Vagina (tissue), 2 donors: ENCODE results near the gene RNF8. TPM values are rescaled to one million over a fixed set of nuclear protein-coding genes. Genes with fewer than 3 reads are reported as not detected.
A peak's percentile ranks its signal among the peaks of the same experiment; 100 is the strongest.

Experiments
- DNase-seq, 2 donors: peaks; one replicate each; pipeline ENCODE4 v3.0.0-alpha.2; 2017; ENCODE audit errors: extremely low spot score in 2 of 2
- H3K27ac ChIP-seq: fragments of 200-600 bp; sonication (generic); one replicate; pipeline ENCODE4 v1.5.1; 2019
- H3K27me3 ChIP-seq: fragments of 200-600 bp; sonication (generic); one replicate; pipeline ENCODE4 v1.5.1; 2019
- H3K36me3 ChIP-seq, 2 donors: fragments of 200-600 bp; sonication (generic); one replicate each; pipeline ENCODE4 v1.5.1; 2017 to 2019
- H3K4me1 ChIP-seq: fragments of 200-600 bp; sonication (generic); one replicate; pipeline ENCODE4 v1.5.1; 2019
- H3K4me3 ChIP-seq, 2 donors: fragments of 200-600 bp; sonication (generic); 1 replicate in 1 of 2; 2 replicates in 1 of 2; pipeline ENCODE4 v1.5.1; 2016 to 2019
- H3K9me3 ChIP-seq: fragments of 200-600 bp; sonication (generic); one replicate; pipeline ENCODE4 v1.5.1; 2019
- POLR2A ChIP-seq, 2 donors: fragments of 450-650 bp; IDR thresholded peaks; one replicate each; pipeline ENCODE4 v1.6.1; 2017; ENCODE audit warnings: antibody characterized with exemption in 2 of 2, mild to moderate bottlenecking in 2 of 2, moderate library complexity in 2 of 2
- POLR2AphosphoS5 ChIP-seq, 2 donors: sonication (generic); formaldehyde crosslinking; IDR thresholded peaks; one replicate each; pipeline ENCODE4 v1.9.0; 2017; ENCODE audit warnings: antibody characterized with exemption in 2 of 2, mild to moderate bottlenecking in 2 of 2, low read depth in 1 of 2; ENCODE audit not compliant: insufficient read depth in 1 of 2
- intact Hi-C: fragments of 100-400 bp; cut with DNase I; formaldehyde crosslinking; loops from one replicate; pipeline ENCODE4 v1.15.1; 2023
- total RNA-seq: library from RNA; depleted of rRNA; stranded (reverse); fragments of >200 nt; gene quantifications from one replicate; pipeline ENCODE4 v1.2.3, GENCODE V29; 2016
- TF ChIP-seq, protein P1 (sequence below), 3 experiments: fragments of 450-650 bp in 2 of 3; fragments of 200-600 bp in 1 of 3; sonication (generic) in 1 of 3; IDR thresholded peaks; one replicate each; pipeline ENCODE4 v1.5.1; 2017 to 2019; ENCODE audit warnings: antibody characterized with exemption in 3 of 3, mild to moderate bottlenecking in 2 of 3, moderate library complexity in 2 of 3

The RNF8 gene
- total RNA-seq, 1 donor from 2014 or later = 15.0 TPM

DNA sequence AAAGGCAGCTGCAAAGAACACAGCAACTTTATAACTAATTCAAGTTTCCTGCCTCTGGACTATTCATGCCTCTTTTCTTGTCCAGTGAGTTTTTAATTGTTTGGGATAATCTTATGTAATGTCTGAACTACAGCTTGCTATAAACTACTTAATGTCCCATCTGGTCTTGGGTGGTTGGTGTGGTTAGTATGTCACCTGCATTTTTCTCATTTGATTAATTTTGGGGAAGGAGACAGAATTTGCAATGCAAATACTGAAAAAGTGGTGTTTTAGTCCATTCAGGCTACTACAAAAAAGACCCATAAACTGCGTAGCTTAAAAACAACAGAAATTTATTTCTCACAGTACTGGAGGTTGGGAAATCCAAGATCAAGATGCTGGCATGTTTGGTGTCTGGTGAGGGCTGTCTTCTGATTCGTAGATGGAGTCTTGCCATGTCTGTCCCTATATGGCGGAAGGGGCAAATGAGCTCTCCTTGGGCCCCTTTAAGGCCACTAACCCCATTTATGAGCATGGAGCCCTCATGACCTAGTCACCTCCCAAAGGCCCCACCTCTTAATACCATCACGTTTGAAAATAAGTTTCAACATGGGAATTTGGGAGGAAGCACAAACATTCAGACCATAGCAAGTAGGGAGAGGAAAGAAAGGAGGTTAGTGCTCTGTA is 22.4 kb downstream of the RNF8 start:
- Histone ChIP-seq H3K27ac (no peak overlapping the region), H3K4me3 (no peak overlapping the region), H3K36me3 (peaks cover 0 to 20% of the 10 kb centered on the region in 2 donors), H3K4me1 (peaks cover 19% of the 10 kb centered on the region), H3K9me3 (no peaks in the 10 kb centered on the region), H3K27me3 (no peaks in the 10 kb centered on the region)
- DNase-seq = no peak
- TF ChIP-seq, protein P1, sequence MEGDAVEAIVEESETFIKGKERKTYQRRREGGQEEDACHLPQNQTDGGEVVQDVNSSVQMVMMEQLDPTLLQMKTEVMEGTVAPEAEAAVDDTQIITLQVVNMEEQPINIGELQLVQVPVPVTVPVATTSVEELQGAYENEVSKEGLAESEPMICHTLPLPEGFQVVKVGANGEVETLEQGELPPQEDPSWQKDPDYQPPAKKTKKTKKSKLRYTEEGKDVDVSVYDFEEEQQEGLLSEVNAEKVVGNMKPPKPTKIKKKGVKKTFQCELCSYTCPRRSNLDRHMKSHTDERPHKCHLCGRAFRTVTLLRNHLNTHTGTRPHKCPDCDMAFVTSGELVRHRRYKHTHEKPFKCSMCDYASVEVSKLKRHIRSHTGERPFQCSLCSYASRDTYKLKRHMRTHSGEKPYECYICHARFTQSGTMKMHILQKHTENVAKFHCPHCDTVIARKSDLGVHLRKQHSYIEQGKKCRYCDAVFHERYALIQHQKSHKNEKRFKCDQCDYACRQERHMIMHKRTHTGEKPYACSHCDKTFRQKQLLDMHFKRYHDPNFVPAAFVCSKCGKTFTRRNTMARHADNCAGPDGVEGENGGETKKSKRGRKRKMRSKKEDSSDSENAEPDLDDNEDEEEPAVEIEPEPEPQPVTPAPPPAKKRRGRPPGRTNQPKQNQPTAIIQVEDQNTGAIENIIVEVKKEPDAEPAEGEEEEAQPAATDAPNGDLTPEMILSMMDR (IDR thresholded peaks at IDR 0.05) = no peak
- TF ChIP-seq POLR2A (IDR thresholded peaks at IDR 0.05) (no peak), POLR2AphosphoS5 (IDR thresholded peaks at IDR 0.05; ENCODE audit: insufficient read depth in 1 of 2, low read depth in 1 of 2) (no peak)
- intact Hi-C loops = no loop called here

DNA sequence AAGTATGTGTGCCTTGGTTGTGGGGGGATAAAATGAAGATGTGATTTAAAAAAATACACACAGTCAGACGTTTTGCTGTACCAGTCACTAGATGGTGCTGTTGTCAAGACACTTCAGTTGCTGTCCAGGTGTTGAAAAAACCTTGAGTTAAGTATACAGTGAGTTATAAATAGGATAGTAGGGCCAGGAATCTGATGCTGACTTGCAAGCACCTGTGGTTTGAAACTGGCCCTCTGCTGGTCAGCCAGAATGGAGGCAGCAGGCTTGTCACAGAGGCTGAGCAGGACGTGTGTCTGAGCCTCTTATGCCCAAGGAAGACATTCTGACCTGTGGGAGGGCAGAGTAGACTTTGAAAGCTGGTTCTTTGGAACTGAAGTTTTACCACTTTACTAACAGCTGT is 27.8 kb downstream of the RNF8 start:
- intact Hi-C loops = no loop called here
- Histone ChIP-seq H3K4me1 (no peaks in the 10 kb centered on the region), H3K27ac (no peak overlapping the region), H3K4me3 (no peak overlapping the region), H3K27me3 (no peaks in the 10 kb centered on the region), H3K36me3 (peaks cover 0 to 38% of the 10 kb centered on the region in 2 donors), H3K9me3 (no peaks in the 10 kb centered on the region)
- DNase-seq = no peak
- TF ChIP-seq, protein P1 (IDR thresholded peaks at IDR 0.05) = peak in 2 of 3 experiments; percentile 22 to 31
- no peak for TF ChIP-seq POLR2AphosphoS5 (IDR thresholded peaks at IDR 0.05; ENCODE audit: insufficient read depth in 1 of 2, low read depth in 1 of 2)

DNA sequence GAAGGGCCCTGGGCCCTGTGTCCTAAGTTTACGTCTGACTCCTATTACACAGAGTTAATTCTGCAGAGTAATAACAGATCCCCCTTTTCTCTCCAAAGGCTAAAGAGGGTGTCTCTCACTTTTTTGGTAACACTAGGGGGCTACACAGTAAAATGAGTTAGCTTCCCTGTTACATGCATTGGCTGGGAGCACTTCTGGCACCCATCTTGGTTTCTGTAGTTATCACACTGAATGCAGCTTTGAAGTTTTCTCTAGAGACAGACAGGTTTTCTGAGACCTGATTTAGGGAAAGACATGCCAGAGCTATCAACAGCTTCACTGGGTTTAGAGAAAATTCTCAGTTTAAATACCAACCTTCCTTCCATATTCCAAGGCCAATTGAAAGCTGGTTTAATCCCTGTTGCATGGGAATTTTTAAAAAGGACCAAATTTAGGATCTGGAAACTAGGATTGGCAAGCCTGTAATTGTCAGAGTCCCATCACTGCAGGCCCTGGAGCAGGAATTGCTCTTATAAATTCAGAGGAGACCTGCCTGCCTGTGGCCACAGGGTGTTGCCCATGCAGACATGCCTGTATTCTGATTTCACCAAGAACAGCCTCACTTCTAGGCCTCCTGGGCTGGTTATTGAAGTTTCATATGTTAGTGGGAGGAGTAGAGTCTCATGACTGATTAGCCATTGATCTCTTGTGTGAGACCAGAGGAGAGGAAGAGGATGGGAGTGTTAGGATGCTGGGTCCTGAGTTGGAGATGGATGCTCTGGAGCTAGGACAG is 29.4 kb downstream of the RNF8 start:
- no peaks in the 10 kb centered on the region for H3K9me3 ChIP-seq
- peaks cover 0 to 34% of the 10 kb centered on the region in 2 donors for H3K36me3 ChIP-seq
- TF ChIP-seq, protein P1 (IDR thresholded peaks at IDR 0.05) = no peak
- TF ChIP-seq POLR2AphosphoS5 (IDR thresholded peaks at IDR 0.05; ENCODE audit: insufficient read depth in 1 of 2, low read depth in 1 of 2) (no peak), POLR2A (IDR thresholded peaks at IDR 0.05) (no peak)
- no peak for DNase-seq
- no peak overlapping the region for H3K4me3 ChIP-seq
- intact Hi-C loops = no loop called here
- no peaks in the 10 kb centered on the region for H3K4me1 ChIP-seq
- no peaks in the 10 kb centered on the region for H3K27me3 ChIP-seq
- no peak overlapping the region for H3K27ac ChIP-seq

DNA sequence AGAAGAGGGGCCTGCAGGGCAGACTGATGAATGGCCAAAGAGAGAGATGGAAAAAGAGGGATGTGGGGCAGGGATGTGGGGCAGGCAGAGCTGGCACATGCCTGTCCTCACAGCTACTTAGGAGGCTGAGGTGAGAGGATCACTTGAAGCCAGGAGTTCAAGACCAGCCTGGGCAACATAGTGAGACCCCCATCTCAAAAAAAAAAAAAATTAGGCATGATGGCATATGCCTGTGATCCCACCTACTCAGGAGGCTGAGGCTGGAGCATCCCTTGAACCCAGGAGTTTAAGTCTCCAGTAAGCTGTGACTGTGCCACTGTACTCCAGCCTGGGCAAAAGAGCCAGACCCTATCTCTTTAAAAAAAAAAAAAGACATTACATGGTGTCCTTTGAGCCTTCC is 34.8 kb downstream of the RNF8 start:
- H3K27ac ChIP-seq = no peak overlapping the region
- intact Hi-C loops = no loop called here

More for the DNA sequence above, 34.8 kb downstream of the RNF8 start:
- TF ChIP-seq, protein P1 (IDR thresholded peaks at IDR 0.05) = no peak
- no peak for TF ChIP-seq POLR2AphosphoS5 (IDR thresholded peaks at IDR 0.05; ENCODE audit: insufficient read depth in 1 of 2, low read depth in 1 of 2)
- TF ChIP-seq POLR2A (IDR thresholded peaks at IDR 0.05) = no peak
- Histone ChIP-seq H3K9me3 (no peaks in the 10 kb centered on the region), H3K36me3 (peaks cover 0 to 59% of the 10 kb centered on the region in 2 donors), H3K27me3 (no peaks in the 10 kb centered on the region), H3K4me1 (no peaks in the 10 kb centered on the region), H3K4me3 (no peak overlapping the region)
- no peak for DNase-seq
